Measurements from ENCODE around the gene TCF4. TPM values are rescaled to one million over a fixed set of nuclear protein-coding genes. Genes with fewer than 3 reads are reported as not detected.
A peak's percentile ranks its signal among the peaks of the same experiment; 100 is the strongest.

The TCF4 gene
- total RNA-seq, 1 donor from 2014 or later, result 115 TPM

- no peak for DNase-seq (ENCODE audit: low read depth)
- Histone ChIP-seq H3K27ac (ENCODE audit: low read depth, low read length) (no peak overlapping the region), H3K9ac (ENCODE audit: low read length) (no peak overlapping the region), H3K4me2 (ENCODE audit: low read length) (peak overlapping the region; percentile 69), H4K20me1 (ENCODE audit: insufficient read depth, low read length) (peaks cover 49% of the 10 kb centered on the region), H3K36me3 (ENCODE audit: insufficient read depth, low read length) (no peaks in the 10 kb centered on the region), H3K79me2 (ENCODE audit: insufficient read depth, low read length) (peaks cover 71% of the 10 kb centered on the region), H3K27me3 (ENCODE audit: insufficient read depth, low read length) (no peaks in the 10 kb centered on the region), H3K4me3 (ENCODE audit: insufficient read depth, low read depth, low read length) (no peak overlapping the region), H2AFZ (ENCODE audit: low read depth, low read length) (no peak overlapping the region), H3K4me1 (ENCODE audit: insufficient read depth, low read length) (peaks cover 11% of the 10 kb centered on the region), H3K9me3 (ENCODE audit: insufficient read depth, low read depth, low read length) (no peaks in the 10 kb centered on the region)
- Mint-ChIP-seq H3K36me3 (ENCODE audit: low read depth, unreplicated experiment) (peaks cover 5% of the 10 kb centered on the region), H3K27me3 (ENCODE audit: low read depth, unreplicated experiment) (no peaks in the 10 kb centered on the region), H3K4me3 (ENCODE audit: unreplicated experiment) (no peak overlapping the region), H3K4me1 (ENCODE audit: low read depth, unreplicated experiment) (peaks cover 13% of the 10 kb centered on the region), H3K27ac (ENCODE audit: unreplicated experiment) (no peak overlapping the region), H3K9me3 (ENCODE audit: unreplicated experiment) (no peaks in the 10 kb centered on the region)
- no peak for FAIRE-seq
- TF ChIP-seq EZH2 (IDR thresholded peaks at IDR 0.05; ENCODE audit: insufficient read depth, low read length), result no peak
- TF ChIP-seq CTCF (IDR thresholded peaks at IDR 0.05; ENCODE audit: insufficient read depth, low read depth, low read length), result no peak
Observed at GRCh38 chr18:55301824-55302166, 286.2 kb downstream of the TCF4 start.

GRCh38 chr18:55300936-55301531 is 287.0 kb downstream of the TCF4 start:
- Histone ChIP-seq H3K4me3 (ENCODE audit: insufficient read depth, low read depth, low read length) (no peak overlapping the region), H3K79me2 (ENCODE audit: insufficient read depth, low read length) (peaks cover 74% of the 10 kb centered on the region), H3K27ac (ENCODE audit: low read depth, low read length) (no peak overlapping the region), H3K9ac (ENCODE audit: low read length) (no peak overlapping the region), H2AFZ (ENCODE audit: low read depth, low read length) (no peak overlapping the region), H3K4me1 (ENCODE audit: insufficient read depth, low read length) (peaks cover 11% of the 10 kb centered on the region), H3K36me3 (ENCODE audit: insufficient read depth, low read length) (no peaks in the 10 kb centered on the region), H3K27me3 (ENCODE audit: insufficient read depth, low read length) (no peaks in the 10 kb centered on the region), H3K9me3 (ENCODE audit: insufficient read depth, low read depth, low read length) (no peaks in the 10 kb centered on the region), H4K20me1 (ENCODE audit: insufficient read depth, low read length) (peaks cover 56% of the 10 kb centered on the region), H3K4me2 (ENCODE audit: low read length) (peak overlapping the region; percentile 26)
- FAIRE-seq, result peak; percentile 34
- no peak for DNase-seq (ENCODE audit: low read depth)
- peaks cover 5% of the 10 kb centered on the region for H3K36me3 Mint-ChIP-seq (ENCODE audit: low read depth, unreplicated experiment)
- TF ChIP-seq CTCF (IDR thresholded peaks at IDR 0.05; ENCODE audit: insufficient read depth, low read depth, low read length) (no peak), EZH2 (IDR thresholded peaks at IDR 0.05; ENCODE audit: insufficient read depth, low read length) (no peak)
- H3K9me3 Mint-ChIP-seq (ENCODE audit: unreplicated experiment), result no peaks in the 10 kb centered on the region
- H3K4me1 Mint-ChIP-seq (ENCODE audit: low read depth, unreplicated experiment), result peaks cover 11% of the 10 kb centered on the region
- no peak overlapping the region for H3K4me3 Mint-ChIP-seq (ENCODE audit: unreplicated experiment)
- H3K27me3 Mint-ChIP-seq (ENCODE audit: low read depth, unreplicated experiment), result no peaks in the 10 kb centered on the region
- H3K27ac Mint-ChIP-seq (ENCODE audit: unreplicated experiment), result no peak overlapping the region

GRCh38 chr18:55300421-55300935 is 287.5 kb downstream of the TCF4 start:
- Histone ChIP-seq H3K4me3 (ENCODE audit: insufficient read depth, low read depth, low read length) (no peak overlapping the region), H3K79me2 (ENCODE audit: insufficient read depth, low read length) (peaks cover 69% of the 10 kb centered on the region), H4K20me1 (ENCODE audit: insufficient read depth, low read length) (peaks cover 56% of the 10 kb centered on the region), H3K27me3 (ENCODE audit: insufficient read depth, low read length) (no peaks in the 10 kb centered on the region), H3K4me1 (ENCODE audit: insufficient read depth, low read length) (peaks cover 11% of the 10 kb centered on the region), H3K4me2 (ENCODE audit: low read length) (peak overlapping the region; percentile 26), H3K9ac (ENCODE audit: low read length) (no peak overlapping the region), H3K27ac (ENCODE audit: low read depth, low read length) (no peak overlapping the region), H2AFZ (ENCODE audit: low read depth, low read length) (no peak overlapping the region), H3K9me3 (ENCODE audit: insufficient read depth, low read depth, low read length) (no peaks in the 10 kb centered on the region), H3K36me3 (ENCODE audit: insufficient read depth, low read length) (no peaks in the 10 kb centered on the region)
- peak overlapping the region; percentile 35 for H3K27ac Mint-ChIP-seq (ENCODE audit: unreplicated experiment)
- DNase-seq (ENCODE audit: low read depth), result no peak
- H3K36me3 Mint-ChIP-seq (ENCODE audit: low read depth, unreplicated experiment), result peaks cover 6% of the 10 kb centered on the region
- no peak overlapping the region for H3K4me3 Mint-ChIP-seq (ENCODE audit: unreplicated experiment)
- peaks cover 13% of the 10 kb centered on the region for H3K4me1 Mint-ChIP-seq (ENCODE audit: low read depth, unreplicated experiment)
- no peak for FAIRE-seq
- no peaks in the 10 kb centered on the region for H3K27me3 Mint-ChIP-seq (ENCODE audit: low read depth, unreplicated experiment)
- H3K9me3 Mint-ChIP-seq (ENCODE audit: unreplicated experiment), result no peaks in the 10 kb centered on the region
- TF ChIP-seq EZH2 (IDR thresholded peaks at IDR 0.05; ENCODE audit: insufficient read depth, low read length), result no peak
- no peak for TF ChIP-seq CTCF (IDR thresholded peaks at IDR 0.05; ENCODE audit: insufficient read depth, low read depth, low read length)
